WTC11 (cell line): ENCODE data around the gene P2RY4. TPM values are rescaled to one million over a fixed set of nuclear protein-coding genes. Genes with fewer than 3 reads are reported as not detected.

Experiments
- ATAC-seq: fragments of 200-7000 bp; cut with Tn5 transposase; 2 replicates; pipeline ENCODE4 v1.10.0; 2021; ENCODE audit warnings: mild to moderate bottlenecking, moderate library complexity
- CTCF ChIA-PET: fragments of 300-600 bp; sonication (Branson Sonifier 250); formaldehyde crosslinking; loops from one replicate; lab custom pipeline; 2021; ENCODE audit warnings: antibody characterized with exemption; lab: Charles Lee
- POLR2A ChIA-PET: fragments of 350-600 bp; sonication (Branson Sonifier 250); formaldehyde crosslinking; loops from one replicate; lab custom pipeline; 2021; ENCODE audit warnings: antibody characterized with exemption; lab: Charles Lee
- DNase-seq: peaks from one replicate; pipeline ENCODE4 v3.0.0; 2021; ENCODE audit warnings: low spot score
- H3K27ac Mint-ChIP-seq: 2 replicates; pipeline ENCODE4 v1.8.0; 2021; ENCODE audit warnings: mixed read lengths
- H3K27me3 Mint-ChIP-seq: 2 replicates; pipeline ENCODE4 v1.8.0; 2021; ENCODE audit warnings: low read depth, mild to moderate bottlenecking, moderate library complexity, mixed read lengths
- H3K36me3 Mint-ChIP-seq: 2 replicates; pipeline ENCODE4 v1.8.0; 2021; ENCODE audit warnings: mixed read lengths
- H3K4me1 Mint-ChIP-seq: 2 replicates; pipeline ENCODE4 v1.8.0; 2022; ENCODE audit warnings: mixed read lengths
- H3K4me3 Mint-ChIP-seq: 2 replicates; pipeline ENCODE4 v1.8.0; 2021; ENCODE audit warnings: mild to moderate bottlenecking, moderate library complexity, mixed read lengths
- H3K9me3 Mint-ChIP-seq: 2 replicates; pipeline ENCODE4 v1.8.0; 2021; ENCODE audit warnings: mixed read lengths
- CREB1 ChIP-seq: sonication (generic); formaldehyde crosslinking; IDR thresholded peaks from 2 replicates; pipeline ENCODE4 v1.8.0; 2023; ENCODE audit warnings: mild to moderate bottlenecking, missing genetic modification reagents
- ERG ChIP-seq: fragments of 250-450 bp; sonication (Bioruptor Pico); IDR thresholded peaks from 2 replicates; pipeline ENCODE4 v1.8.0; 2021; ENCODE audit warnings: mild to moderate bottlenecking
- ESRRA ChIP-seq: sonication (generic); formaldehyde crosslinking; IDR thresholded peaks from 2 replicates; pipeline ENCODE4 v1.8.1; 2022; ENCODE audit warnings: mild to moderate bottlenecking, missing genetic modification reagents, borderline replicate concordance
- FOXJ3 ChIP-seq: sonication (generic); formaldehyde crosslinking; IDR thresholded peaks from 2 replicates; pipeline ENCODE4 v1.9.0; 2021; ENCODE audit warnings: missing genetic modification reagents, mild to moderate bottlenecking, borderline replicate concordance
- FOXP1 ChIP-seq: sonication (generic); formaldehyde crosslinking; IDR thresholded peaks from 2 replicates; pipeline ENCODE4 v1.8.0; 2022; ENCODE audit warnings: missing genetic modification reagents, mild to moderate bottlenecking, moderate library complexity, borderline replicate concordance
- NR1H2 ChIP-seq: sonication (generic); formaldehyde crosslinking; IDR thresholded peaks from 2 replicates; pipeline ENCODE4 v1.9.0; 2021; ENCODE audit warnings: mild to moderate bottlenecking, moderate library complexity, missing genetic modification reagents
- SMAD3 ChIP-seq: sonication (generic); formaldehyde crosslinking; IDR thresholded peaks from 2 replicates; pipeline ENCODE4 v1.8.0; 2022; ENCODE audit warnings: missing genetic modification reagents, mild to moderate bottlenecking, borderline replicate concordance
- SP1 ChIP-seq: sonication (generic); formaldehyde crosslinking; conservative IDR thresholded peaks from 2 replicates; pipeline ENCODE4 v1.8.1; 2022; ENCODE audit warnings: missing genetic modification reagents
- ZBTB43 ChIP-seq: sonication (generic); formaldehyde crosslinking; IDR thresholded peaks from 2 replicates; pipeline ENCODE4 v1.8.1; 2023; ENCODE audit warnings: mild to moderate bottlenecking, missing genetic modification reagents
- ZNF121 ChIP-seq: sonication (generic); formaldehyde crosslinking; IDR thresholded peaks from 2 replicates; pipeline ENCODE4 v1.8.0; 2023; ENCODE audit warnings: missing genetic modification reagents
- ZNF263 ChIP-seq: sonication (generic); formaldehyde crosslinking; IDR thresholded peaks from 2 replicates; pipeline ENCODE4 v1.8.1; 2022; ENCODE audit warnings: low read depth, mild to moderate bottlenecking, moderate library complexity, missing genetic modification reagents
- ZNF281 ChIP-seq: sonication (generic); formaldehyde crosslinking; IDR thresholded peaks from 2 replicates; pipeline ENCODE4 v1.8.0; 2023; ENCODE audit warnings: mild to moderate bottlenecking, missing genetic modification reagents
- total RNA-seq: library from RNA; stranded (reverse); gene quantifications from 3 replicates; pipeline ENCODE4 v1.2.3, GENCODE V29; 2021
- TF ChIP-seq, protein P1 (sequence below): fragments of 250-450 bp; sonication (Bioruptor Pico); IDR thresholded peaks from 2 replicates; pipeline ENCODE4 v1.9.0; 2021; ENCODE audit warnings: moderate library complexity, mild to moderate bottlenecking, inconsistent platforms, borderline replicate concordance
- TF ChIP-seq, protein P2 (sequence below): sonication (generic); formaldehyde crosslinking; IDR thresholded peaks from 2 replicates; pipeline ENCODE4 v1.8.1; 2023; ENCODE audit warnings: mild to moderate bottlenecking, missing genetic modification reagents, borderline replicate concordance
- TF ChIP-seq, protein P3 (sequence below): fragments of 250-450 bp; sonication (Bioruptor Pico); IDR thresholded peaks from 2 replicates; pipeline ENCODE4 v1.9.0; 2021; ENCODE audit warnings: mild to moderate bottlenecking, borderline replicate concordance

The P2RY4 gene
- total RNA-seq, 1 experiment from 2014 or later: not detected

GRCh38 chrX:70268034-70268433 is 8.0 kb upstream of the P2RY4 start, which contains the start of gene ARR3:
Gene ARR3, plus strand, starts transcription at chrX:70268334. Its CDS starts 1,052 bp downstream, at chrX:70269386.
- H3K27ac Mint-ChIP-seq: no peak within 1 kb of the TSS
- H3K36me3 Mint-ChIP-seq: no peaks in the 10 kb centered on the region
- ChIA-PET POLR2A (no interaction called here), CTCF (interaction anchor here (1.6 kb wide), 1 partner anchor 135 kb away, joined by 4 read pairs; the partner anchor contains the start of gene IGBP1)
- no peak for ATAC-seq
- H3K27me3 Mint-ChIP-seq: peaks cover 4% of the 10 kb centered on the region
- H3K4me1 Mint-ChIP-seq: peaks cover 8% of the 10 kb centered on the region; the same call in 1 of the 2 replicates
- no peak within 1 kb of the TSS for H3K4me3 Mint-ChIP-seq
- peaks cover 6% of the 10 kb centered on the region; the same call in 1 of the 2 replicates for H3K9me3 Mint-ChIP-seq
- TF ChIP-seq SP1 (CRISPR knock-in tag) (no peak), ZNF121 (CRISPR knock-in tag) (no peak), CREB1 (CRISPR knock-in tag) (no peak), SMAD3 (CRISPR knock-in tag) (no peak), ESRRA (no peak), ZNF281 (CRISPR knock-in tag) (no peak), ZBTB43 (no peak), FOXJ3 (CRISPR knock-in tag) (no peak)
- TF ChIP-seq, protein P1, sequence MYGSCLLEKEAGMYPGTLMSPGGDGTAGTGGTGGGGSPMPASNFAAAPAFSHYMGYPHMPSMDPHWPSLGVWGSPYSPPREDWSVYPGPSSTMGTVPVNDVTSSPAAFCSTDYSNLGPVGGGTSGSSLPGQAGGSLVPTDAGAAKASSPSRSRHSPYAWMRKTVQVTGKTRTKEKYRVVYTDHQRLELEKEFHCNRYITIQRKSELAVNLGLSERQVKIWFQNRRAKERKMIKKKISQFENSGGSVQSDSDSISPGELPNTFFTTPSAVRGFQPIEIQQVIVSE: no peak
- TF ChIP-seq, protein P2, sequence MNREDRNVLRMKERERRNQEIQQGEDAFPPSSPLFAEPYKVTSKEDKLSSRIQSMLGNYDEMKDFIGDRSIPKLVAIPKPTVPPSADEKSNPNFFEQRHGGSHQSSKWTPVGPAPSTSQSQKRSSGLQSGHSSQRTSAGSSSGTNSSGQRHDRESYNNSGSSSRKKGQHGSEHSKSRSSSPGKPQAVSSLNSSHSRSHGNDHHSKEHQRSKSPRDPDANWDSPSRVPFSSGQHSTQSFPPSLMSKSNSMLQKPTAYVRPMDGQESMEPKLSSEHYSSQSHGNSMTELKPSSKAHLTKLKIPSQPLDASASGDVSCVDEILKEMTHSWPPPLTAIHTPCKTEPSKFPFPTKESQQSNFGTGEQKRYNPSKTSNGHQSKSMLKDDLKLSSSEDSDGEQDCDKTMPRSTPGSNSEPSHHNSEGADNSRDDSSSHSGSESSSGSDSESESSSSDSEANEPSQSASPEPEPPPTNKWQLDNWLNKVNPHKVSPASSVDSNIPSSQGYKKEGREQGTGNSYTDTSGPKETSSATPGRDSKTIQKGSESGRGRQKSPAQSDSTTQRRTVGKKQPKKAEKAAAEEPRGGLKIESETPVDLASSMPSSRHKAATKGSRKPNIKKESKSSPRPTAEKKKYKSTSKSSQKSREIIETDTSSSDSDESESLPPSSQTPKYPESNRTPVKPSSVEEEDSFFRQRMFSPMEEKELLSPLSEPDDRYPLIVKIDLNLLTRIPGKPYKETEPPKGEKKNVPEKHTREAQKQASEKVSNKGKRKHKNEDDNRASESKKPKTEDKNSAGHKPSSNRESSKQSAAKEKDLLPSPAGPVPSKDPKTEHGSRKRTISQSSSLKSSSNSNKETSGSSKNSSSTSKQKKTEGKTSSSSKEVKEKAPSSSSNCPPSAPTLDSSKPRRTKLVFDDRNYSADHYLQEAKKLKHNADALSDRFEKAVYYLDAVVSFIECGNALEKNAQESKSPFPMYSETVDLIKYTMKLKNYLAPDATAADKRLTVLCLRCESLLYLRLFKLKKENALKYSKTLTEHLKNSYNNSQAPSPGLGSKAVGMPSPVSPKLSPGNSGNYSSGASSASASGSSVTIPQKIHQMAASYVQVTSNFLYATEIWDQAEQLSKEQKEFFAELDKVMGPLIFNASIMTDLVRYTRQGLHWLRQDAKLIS (CRISPR knock-in tag): no peak
- TF ChIP-seq, all 79 proteins: peak for 0
- DNase-seq: no peak

DNA sequence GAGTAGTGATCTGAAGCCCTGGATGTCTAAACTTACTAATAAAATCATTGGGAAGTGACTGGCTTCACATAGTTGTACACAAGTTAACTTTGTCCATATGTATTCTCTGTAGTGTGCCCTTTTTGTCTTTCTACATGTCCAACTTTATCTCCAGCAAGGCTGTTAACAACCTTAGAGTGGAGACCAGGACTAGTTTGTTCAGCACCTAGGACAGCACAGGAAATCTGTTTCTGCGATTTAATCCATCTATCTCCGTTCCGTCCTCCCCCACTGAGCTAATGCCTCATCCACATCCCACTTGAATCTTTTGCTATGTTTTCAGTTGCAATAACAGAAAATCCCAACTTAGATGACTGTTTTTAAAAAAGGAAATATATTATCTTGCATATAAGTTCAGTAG is 4.8 kb upstream of the P2RY4 start:
- CTCF ChIA-PET: no interaction called here
- ATAC-seq (no peak), DNase-seq (no peak)
- peaks cover 6% of the 10 kb centered on the region; the same call in 1 of the 2 replicates for H3K9me3 Mint-ChIP-seq
- POLR2A ChIA-PET: no interaction called here
- no peak for TF ChIP-seq ZBTB43
- no peak for TF ChIP-seq NR1H2
- TF ChIP-seq FOXP1 (CRISPR knock-in tag): no peak
- TF ChIP-seq ERG (CRISPR knock-in tag): no peak
- no peak for TF ChIP-seq ZNF263 (CRISPR knock-in tag)
- TF ChIP-seq, protein P3, sequence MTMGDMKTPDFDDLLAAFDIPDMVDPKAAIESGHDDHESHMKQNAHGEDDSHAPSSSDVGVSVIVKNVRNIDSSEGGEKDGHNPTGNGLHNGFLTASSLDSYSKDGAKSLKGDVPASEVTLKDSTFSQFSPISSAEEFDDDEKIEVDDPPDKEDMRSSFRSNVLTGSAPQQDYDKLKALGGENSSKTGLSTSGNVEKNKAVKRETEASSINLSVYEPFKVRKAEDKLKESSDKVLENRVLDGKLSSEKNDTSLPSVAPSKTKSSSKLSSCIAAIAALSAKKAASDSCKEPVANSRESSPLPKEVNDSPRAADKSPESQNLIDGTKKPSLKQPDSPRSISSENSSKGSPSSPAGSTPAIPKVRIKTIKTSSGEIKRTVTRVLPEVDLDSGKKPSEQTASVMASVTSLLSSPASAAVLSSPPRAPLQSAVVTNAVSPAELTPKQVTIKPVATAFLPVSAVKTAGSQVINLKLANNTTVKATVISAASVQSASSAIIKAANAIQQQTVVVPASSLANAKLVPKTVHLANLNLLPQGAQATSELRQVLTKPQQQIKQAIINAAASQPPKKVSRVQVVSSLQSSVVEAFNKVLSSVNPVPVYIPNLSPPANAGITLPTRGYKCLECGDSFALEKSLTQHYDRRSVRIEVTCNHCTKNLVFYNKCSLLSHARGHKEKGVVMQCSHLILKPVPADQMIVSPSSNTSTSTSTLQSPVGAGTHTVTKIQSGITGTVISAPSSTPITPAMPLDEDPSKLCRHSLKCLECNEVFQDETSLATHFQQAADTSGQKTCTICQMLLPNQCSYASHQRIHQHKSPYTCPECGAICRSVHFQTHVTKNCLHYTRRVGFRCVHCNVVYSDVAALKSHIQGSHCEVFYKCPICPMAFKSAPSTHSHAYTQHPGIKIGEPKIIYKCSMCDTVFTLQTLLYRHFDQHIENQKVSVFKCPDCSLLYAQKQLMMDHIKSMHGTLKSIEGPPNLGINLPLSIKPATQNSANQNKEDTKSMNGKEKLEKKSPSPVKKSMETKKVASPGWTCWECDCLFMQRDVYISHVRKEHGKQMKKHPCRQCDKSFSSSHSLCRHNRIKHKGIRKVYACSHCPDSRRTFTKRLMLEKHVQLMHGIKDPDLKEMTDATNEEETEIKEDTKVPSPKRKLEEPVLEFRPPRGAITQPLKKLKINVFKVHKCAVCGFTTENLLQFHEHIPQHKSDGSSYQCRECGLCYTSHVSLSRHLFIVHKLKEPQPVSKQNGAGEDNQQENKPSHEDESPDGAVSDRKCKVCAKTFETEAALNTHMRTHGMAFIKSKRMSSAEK: no peak
- H3K4me1 Mint-ChIP-seq: peaks cover 10% of the 10 kb centered on the region; the same call in 1 of the 2 replicates
- H3K36me3 Mint-ChIP-seq: no peaks in the 10 kb centered on the region
- H3K4me3 Mint-ChIP-seq: no peak overlapping the region
- H3K27ac Mint-ChIP-seq: no peak overlapping the region
- no peaks in the 10 kb centered on the region for H3K27me3 Mint-ChIP-seq
